H1 (cell line): ENCODE results near the gene OPCML.

ENCODE experiments used
- CTCF ChIP-seq, 3 experiments: IDR thresholded peaks; 1 replicate in 2 of 3; 2 replicates in 1 of 3; pipeline versions ENCODE4 v1.5.1 to v1.6.1; 2011; ENCODE audit warnings: low read length in 3 of 3, mild to moderate bottlenecking in 3 of 3, inconsistent platforms in 2 of 3, low read depth in 1 of 3, moderate library complexity in 1 of 3; ENCODE audit not compliant: insufficient read depth in 1 of 3; ENCODE audit errors: control extremely low read depth in 1 of 3
- EP300 ChIP-seq, 2 experiments: IDR thresholded peaks; 1 replicate in 1 of 2; 2 replicates in 1 of 2; pipeline ENCODE4 v1.6.1; 2011 to 2012; ENCODE audit warnings: low read depth in 2 of 2, low read length in 2 of 2, mild to moderate bottlenecking in 2 of 2, borderline replicate concordance in 1 of 2, inconsistent platforms in 1 of 2, moderate library complexity in 1 of 2
- MAFK ChIP-seq: IDR thresholded peaks from 2 replicates; pipeline ENCODE4 v1.6.1; 2012; ENCODE audit warnings: low read depth, mild to moderate bottlenecking, improper control_type of control experiment, low read length
- POLR2A ChIP-seq, 2 experiments: IDR thresholded peaks; 1 replicate in 1 of 2; 2 replicates in 1 of 2; pipeline ENCODE4 v1.6.1; 2011; ENCODE audit warnings: low read depth in 2 of 2, low read length in 2 of 2, mild to moderate bottlenecking in 2 of 2; ENCODE audit errors: control extremely low read depth in 1 of 2
- SAP30 ChIP-seq: fragments of 300-600 bp; sonication (generic); IDR thresholded peaks from 2 replicates; pipeline ENCODE4 v1.7.1; 2012; ENCODE audit warnings: low read length, moderate library complexity, mild to moderate bottlenecking, inconsistent platforms; ENCODE audit not compliant: insufficient read depth, insufficient replicate concordance
- SUZ12 ChIP-seq: fragments of 200-600 bp; sonication (generic); IDR thresholded peaks from 2 replicates; pipeline ENCODE4 v1.6.1; 2012; ENCODE audit warnings: mild to moderate bottlenecking, inconsistent platforms, low read length, moderate library complexity, mixed read lengths
- YY1 ChIP-seq: IDR thresholded peaks from 2 replicates; pipeline ENCODE4 v1.6.1; 2011; ENCODE audit warnings: low read depth, mild to moderate bottlenecking, low read length

DNA sequence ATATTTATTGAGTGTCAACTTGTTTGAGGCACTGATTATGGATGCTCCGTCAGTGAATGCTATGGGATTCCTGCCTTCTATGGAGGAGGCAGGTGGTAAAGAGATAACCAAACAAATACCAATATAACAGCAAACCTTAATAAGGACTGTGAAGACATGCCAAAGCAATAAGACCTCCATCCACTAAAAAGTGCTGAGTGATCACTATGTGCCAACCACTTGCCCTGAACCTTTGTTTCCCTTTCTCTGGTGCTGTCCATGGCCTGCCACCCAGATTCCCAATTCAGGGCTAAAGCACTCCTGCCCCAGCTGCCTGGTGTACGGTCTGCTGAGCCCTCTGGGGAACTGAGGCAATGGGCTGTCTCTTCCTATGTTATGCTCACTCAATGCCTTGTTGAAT is 1074.9 kb downstream of the OPCML start:
- no peak for TF ChIP-seq YY1
- TF ChIP-seq CTCF (IDR thresholded peaks at IDR 0.05; ENCODE audit: control extremely low read depth in 1 of 3, insufficient read depth in 1 of 3, low read depth in 1 of 3, low read length in 3 of 3): no peak
- no peak for TF ChIP-seq SUZ12
- TF ChIP-seq POLR2A (IDR thresholded peaks at IDR 0.05; ENCODE audit: control extremely low read depth in 1 of 2, low read depth in 2 of 2, low read length in 2 of 2): no peak
- TF ChIP-seq EP300 (IDR thresholded peaks at IDR 0.05; ENCODE audit: borderline replicate concordance in 1 of 2, low read depth in 2 of 2, low read length in 2 of 2): no peak
- TF ChIP-seq MAFK: no peak
- TF ChIP-seq SAP30: no peak
